Neural cell (in vitro differentiated cells): ENCODE data around the gene RNF223.

Experiments used
- CTCF ChIP-seq: fragments of 450-650 bp; IDR thresholded peaks from 2 replicates; pipeline ENCODE4 v1.5.1; 2014; ENCODE audit warnings: antibody characterized with exemption, mild to moderate bottlenecking, moderate library complexity; ENCODE audit not compliant: poor library complexity, severe bottlenecking
- EP300 ChIP-seq: fragments of 450-650 bp; conservative IDR thresholded peaks from 2 replicates; pipeline ENCODE4 v1.6.1; 2014; ENCODE audit warnings: antibody characterized with exemption, mild to moderate bottlenecking, moderate library complexity; ENCODE audit not compliant: poor library complexity, severe bottlenecking
- EZH2 ChIP-seq: fragments of 200-600, 300-800 bp; shearing (Covaris generic), sonication (generic); IDR thresholded peaks from 2 replicates; pipeline ENCODE4 v1.6.1; 2014; ENCODE audit warnings: antibody characterized with exemption, low read length, borderline replicate concordance, mild to moderate bottlenecking; ENCODE audit not compliant: insufficient read depth, poor library complexity, severe bottlenecking
- RAD21 ChIP-seq: fragments of 450-650 bp; conservative IDR thresholded peaks from 2 replicates; pipeline ENCODE4 v1.6.1; 2014; ENCODE audit warnings: antibody characterized with exemption, mild to moderate bottlenecking, moderate library complexity
- REST ChIP-seq: IDR thresholded peaks from 2 replicates; pipeline ENCODE4 v1.6.1; 2012; ENCODE audit warnings: borderline replicate concordance
- SMC3 ChIP-seq: fragments of 450-650 bp; conservative IDR thresholded peaks from 2 replicates; pipeline ENCODE4 v1.6.1; 2014; ENCODE audit warnings: antibody characterized with exemption, mild to moderate bottlenecking, moderate library complexity; ENCODE audit not compliant: poor library complexity
- TAF1 ChIP-seq: IDR thresholded peaks from 2 replicates; pipeline ENCODE4 v1.6.1; 2012; ENCODE audit warnings: low read depth

- TF ChIP-seq CTCF (no peak), EP300 (no peak), EZH2 (no peak), TAF1 (no peak), REST (no peak), RAD21 (no peak), SMC3 (no peak)
These were observed 20.9 kb upstream of the RNF223 start for GRCh38 chr1:1094981-1095380.
